Memory B cell (primary cell): ENCODE results near the gene TRAPPC12.
"Not testable (repeated sequence)": the region's sequence is repeated elsewhere in the genome, so short reads cannot be mapped to it uniquely, and the experiment has no call there.

Experiments
- ATAC-seq: fragments of 150-1000 bp; cut with Tn5 transposase; 2 replicates; pipeline ENCODE4 v1.10.0; 2021; ENCODE audit warnings: low read depth, mild to moderate bottlenecking, moderate library complexity
- DNase-seq, 2 donors: peaks; one replicate each; pipeline ENCODE4 v3.0.0; 2022; ENCODE audit warnings: low spot score in 2 of 2
- H3K27ac Mint-ChIP-seq: one replicate; pipeline ENCODE4 v1.8.0; 2022; ENCODE audit warnings: mild to moderate bottlenecking, moderate library complexity, mixed read lengths
- H3K27me3 Mint-ChIP-seq: one replicate; pipeline ENCODE4 v1.8.0; 2022; ENCODE audit warnings: mixed read lengths
- H3K36me3 Mint-ChIP-seq: one replicate; pipeline ENCODE4 v1.8.0; 2022; ENCODE audit warnings: mild to moderate bottlenecking, mixed read lengths
- H3K4me1 Mint-ChIP-seq: one replicate; pipeline ENCODE4 v1.8.0; 2022; ENCODE audit warnings: mixed read lengths
- H3K4me3 Mint-ChIP-seq: one replicate; pipeline ENCODE4 v1.8.0; 2022; ENCODE audit warnings: mild to moderate bottlenecking, moderate library complexity, mixed read lengths
- H3K9me3 Mint-ChIP-seq: one replicate; pipeline ENCODE4 v1.8.0; 2022; ENCODE audit warnings: mixed read lengths

TRAPPC12 gene

GRCh38 chr2:3442185-3442584, 62.7 kb downstream of the TRAPPC12 start:
- Mint-ChIP-seq H3K4me3 (no peak overlapping the region), H3K36me3 (peaks cover 19% of the 10 kb centered on the region), H3K27ac (no peak overlapping the region), H3K4me1 (peaks cover 15% of the 10 kb centered on the region), H3K27me3 (no peaks in the 10 kb centered on the region), H3K9me3 (no peaks in the 10 kb centered on the region)
- DNase-seq, result no peak
- no peak for ATAC-seq

GRCh38 chr2:3443083-3443482, 63.6 kb downstream of the TRAPPC12 start:
- DNase-seq (no peak), ATAC-seq (no peak)
- Mint-ChIP-seq H3K4me3 (no peak overlapping the region), H3K27me3 (no peaks in the 10 kb centered on the region), H3K9me3 (no peaks in the 10 kb centered on the region), H3K36me3 (peaks cover 21% of the 10 kb centered on the region), H3K4me1 (peaks cover 15% of the 10 kb centered on the region), H3K27ac (no peak overlapping the region)

GRCh38 chr2:3443506-3444084, 64.1 kb downstream of the TRAPPC12 start:
- H3K9me3 Mint-ChIP-seq, result no peaks in the 10 kb centered on the region
- no peak overlapping the region for H3K27ac Mint-ChIP-seq
- ATAC-seq (no peak), DNase-seq (no peak)
- H3K4me3 Mint-ChIP-seq, result no peak overlapping the region
- peaks cover 15% of the 10 kb centered on the region for H3K4me1 Mint-ChIP-seq
- H3K27me3 Mint-ChIP-seq, result no peaks in the 10 kb centered on the region
- H3K36me3 Mint-ChIP-seq, result peaks cover 22% of the 10 kb centered on the region

- H3K27me3 Mint-ChIP-seq, result no peaks in the 10 kb centered on the region
- ATAC-seq, result no peak
- no peak overlapping the region for H3K27ac Mint-ChIP-seq
- DNase-seq, result no peak
- H3K4me1 Mint-ChIP-seq, result peaks cover 9% of the 10 kb centered on the region
- no peaks in the 10 kb centered on the region for H3K9me3 Mint-ChIP-seq
- no peak overlapping the region for H3K4me3 Mint-ChIP-seq
- peaks cover 22% of the 10 kb centered on the region for H3K36me3 Mint-ChIP-seq
These were observed 66.4 kb downstream of the TRAPPC12 start for GRCh38 chr2:3445891-3446290.

- ATAC-seq, result no peak
- Mint-ChIP-seq H3K36me3 (peaks cover 25% of the 10 kb centered on the region), H3K9me3 (no peaks in the 10 kb centered on the region), H3K4me3 (no peak overlapping the region), H3K27me3 (no peaks in the 10 kb centered on the region), H3K4me1 (peaks cover 5% of the 10 kb centered on the region), H3K27ac (no peak overlapping the region)
- no peak for DNase-seq
These were observed 66.9 kb downstream of the TRAPPC12 start for GRCh38 chr2:3446381-3446780.

GRCh38 chr2:3447186-3447585, 67.7 kb downstream of the TRAPPC12 start:
- not testable (repeated sequence) for DNase-seq, H3K4me1 Mint-ChIP-seq, H3K9me3 Mint-ChIP-seq, H3K4me3 Mint-ChIP-seq, ATAC-seq, H3K27ac Mint-ChIP-seq, H3K27me3 Mint-ChIP-seq
- H3K36me3 Mint-ChIP-seq, result peaks cover 21% of the 10 kb centered on the region

- H3K36me3 Mint-ChIP-seq, result peaks cover 21% of the 10 kb centered on the region
- H3K9me3 Mint-ChIP-seq, result no peaks in the 10 kb centered on the region
- DNase-seq (no peak), ATAC-seq (no peak)
- peak overlapping the region; percentile 47 for H3K27ac Mint-ChIP-seq
- no peaks in the 10 kb centered on the region for H3K27me3 Mint-ChIP-seq
- no peaks in the 10 kb centered on the region for H3K4me1 Mint-ChIP-seq
- no peak overlapping the region for H3K4me3 Mint-ChIP-seq
These were observed 68.4 kb downstream of the TRAPPC12 start for GRCh38 chr2:3447789-3448317.

GRCh38 chr2:3448441-3448911, 69.0 kb downstream of the TRAPPC12 start:
- H3K4me3 Mint-ChIP-seq, ATAC-seq, H3K9me3 Mint-ChIP-seq, H3K4me1 Mint-ChIP-seq, H3K27me3 Mint-ChIP-seq, DNase-seq: not testable (repeated sequence)
- Mint-ChIP-seq H3K27ac (peak overlapping the region; percentile 47), H3K36me3 (peaks cover 24% of the 10 kb centered on the region)

- no peak overlapping the region for H3K27ac Mint-ChIP-seq
- H3K4me3 Mint-ChIP-seq, result no peak overlapping the region
- no peak for ATAC-seq
- H3K9me3 Mint-ChIP-seq, result no peaks in the 10 kb centered on the region
- DNase-seq, result no peak
- H3K36me3 Mint-ChIP-seq, result peaks cover 27% of the 10 kb centered on the region
- H3K4me1 Mint-ChIP-seq, result no peaks in the 10 kb centered on the region
- H3K27me3 Mint-ChIP-seq, result no peaks in the 10 kb centered on the region
These were observed 69.6 kb downstream of the TRAPPC12 start for GRCh38 chr2:3449086-3449485.

- Mint-ChIP-seq H3K27me3 (no peaks in the 10 kb centered on the region), H3K36me3 (peaks cover 31% of the 10 kb centered on the region), H3K27ac (no peak overlapping the region), H3K9me3 (no peaks in the 10 kb centered on the region), H3K4me1 (no peaks in the 10 kb centered on the region), H3K4me3 (no peak overlapping the region)
- DNase-seq (no peak), ATAC-seq (no peak)
These were observed 70.4 kb downstream of the TRAPPC12 start for GRCh38 chr2:3449936-3450335.

- Mint-ChIP-seq H3K9me3 (no peaks in the 10 kb centered on the region), H3K27ac (no peak overlapping the region), H3K36me3 (peaks cover 32% of the 10 kb centered on the region), H3K4me1 (no peaks in the 10 kb centered on the region), H3K4me3 (no peak overlapping the region), H3K27me3 (no peaks in the 10 kb centered on the region)
- no peak for DNase-seq
- ATAC-seq, result no peak
These were observed 71.0 kb downstream of the TRAPPC12 start for GRCh38 chr2:3450385-3451010.

- Mint-ChIP-seq H3K27me3 (no peaks in the 10 kb centered on the region), H3K4me3 (no peak overlapping the region), H3K27ac (no peak overlapping the region), H3K9me3 (no peaks in the 10 kb centered on the region), H3K4me1 (no peaks in the 10 kb centered on the region), H3K36me3 (peaks cover 33% of the 10 kb centered on the region)
- DNase-seq (no peak), ATAC-seq (no peak)
These were observed 71.7 kb downstream of the TRAPPC12 start for GRCh38 chr2:3451169-3451568.

GRCh38 chr2:3451926-3452671, 72.6 kb downstream of the TRAPPC12 start:
- Mint-ChIP-seq H3K4me1 (no peaks in the 10 kb centered on the region), H3K9me3 (no peaks in the 10 kb centered on the region), H3K4me3 (no peak overlapping the region), H3K36me3 (peaks cover 38% of the 10 kb centered on the region), H3K27ac (no peak overlapping the region), H3K27me3 (no peaks in the 10 kb centered on the region)
- no peak for DNase-seq
- no peak for ATAC-seq

- Mint-ChIP-seq H3K4me1 (peaks cover 2% of the 10 kb centered on the region), H3K4me3 (no peak overlapping the region), H3K36me3 (peaks cover 36% of the 10 kb centered on the region)
These were observed 73.9 kb downstream of the TRAPPC12 start for GRCh38 chr2:3453190-3453999.

More at GRCh38 chr2:3453190-3453999, 73.9 kb downstream of the TRAPPC12 start:
- no peak overlapping the region for H3K27ac Mint-ChIP-seq
- H3K27me3 Mint-ChIP-seq, result no peaks in the 10 kb centered on the region
- no peaks in the 10 kb centered on the region for H3K9me3 Mint-ChIP-seq
- no peak for ATAC-seq
- DNase-seq, result no peak
